Islet precursor cell (in vitro differentiated cells): ENCODE data around the gene C1QL1.

Source experiments
- DNase-seq: peaks from one replicate; pipeline ENCODE4 v3.0.0-alpha.2; 2018

C1QL1 gene

DNA sequence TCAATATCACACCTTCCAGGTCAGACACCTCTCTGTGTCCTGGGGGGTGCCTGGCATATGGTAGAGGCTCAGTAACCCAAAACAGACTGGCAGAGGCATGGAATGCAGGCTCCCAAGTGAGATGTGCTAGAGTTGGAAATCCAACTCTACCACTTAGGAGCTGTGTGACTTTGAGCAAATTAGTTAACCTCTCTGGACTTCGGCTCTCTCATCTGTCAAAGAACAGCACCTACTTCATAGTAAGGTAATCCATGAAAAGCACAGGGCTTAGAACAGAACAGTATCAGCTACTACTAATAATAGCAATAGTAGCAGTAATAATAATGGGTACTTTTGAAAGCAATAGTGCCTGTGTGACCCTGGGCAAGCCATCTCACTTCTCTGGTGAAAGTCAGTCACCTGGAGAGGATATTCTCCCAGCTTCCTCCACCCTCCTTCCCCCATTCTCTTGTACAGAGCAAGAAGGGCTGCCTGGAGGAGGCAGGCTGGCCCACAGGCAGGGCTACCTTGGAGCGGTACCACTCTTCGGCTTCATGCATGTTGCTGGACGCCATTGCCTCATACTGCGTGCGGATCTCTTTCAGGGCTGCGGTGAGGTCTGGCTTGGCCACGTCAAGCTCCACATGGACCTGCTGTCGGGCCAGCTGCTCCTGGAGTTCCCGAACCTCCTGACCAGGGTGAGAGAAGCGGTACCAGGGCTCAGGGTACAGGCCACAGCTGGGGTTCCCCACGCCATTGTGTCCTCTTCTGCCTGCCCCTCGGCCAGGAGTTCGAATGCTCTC, 55.1 kb downstream of the C1QL1 start:
- DNase-seq = no peak

DNA sequence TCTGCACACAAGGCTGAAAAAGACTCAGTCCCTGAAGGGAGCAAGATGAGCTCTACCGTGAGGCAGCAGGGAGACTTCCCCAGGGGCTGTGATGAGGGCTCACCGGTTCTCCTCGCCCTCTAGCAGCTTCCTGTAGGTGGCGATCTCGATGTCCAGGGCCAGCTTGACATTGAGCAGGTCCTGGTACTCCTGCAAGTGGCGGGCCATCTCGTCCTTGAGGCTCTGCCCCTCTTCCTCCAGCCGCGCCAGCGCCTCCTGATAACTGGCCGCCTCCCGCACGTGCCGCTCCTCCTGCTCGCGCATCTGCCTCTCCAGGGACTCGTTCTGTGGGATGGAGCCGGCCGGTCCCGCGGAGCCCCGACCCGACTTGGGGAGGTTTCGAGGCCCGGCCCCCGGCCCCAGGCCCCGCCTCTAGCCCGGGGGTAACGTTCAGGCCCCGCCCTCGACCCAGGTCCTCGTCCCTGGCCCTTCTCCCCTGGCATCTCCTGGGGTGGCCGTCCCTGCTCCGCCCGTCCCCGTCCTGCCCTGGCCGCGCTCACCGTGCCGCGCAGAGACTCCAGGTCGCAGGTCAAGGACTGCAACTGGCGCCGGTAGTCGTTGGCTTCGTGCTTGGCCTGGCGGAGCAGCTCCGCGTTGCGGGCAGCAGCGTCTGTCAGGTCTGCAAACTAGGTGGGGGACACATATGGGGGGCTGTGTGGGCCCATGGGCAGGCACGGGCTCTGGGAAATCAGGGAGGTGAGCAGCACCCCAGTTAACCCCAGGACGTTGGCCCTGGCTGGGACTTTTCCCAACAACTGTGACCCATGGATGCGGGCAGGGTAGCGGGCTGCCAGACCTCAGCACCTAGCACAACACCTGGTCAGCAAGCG, 56.7 kb downstream of the C1QL1 start:
- peak; percentile 97 for DNase-seq

DNA sequence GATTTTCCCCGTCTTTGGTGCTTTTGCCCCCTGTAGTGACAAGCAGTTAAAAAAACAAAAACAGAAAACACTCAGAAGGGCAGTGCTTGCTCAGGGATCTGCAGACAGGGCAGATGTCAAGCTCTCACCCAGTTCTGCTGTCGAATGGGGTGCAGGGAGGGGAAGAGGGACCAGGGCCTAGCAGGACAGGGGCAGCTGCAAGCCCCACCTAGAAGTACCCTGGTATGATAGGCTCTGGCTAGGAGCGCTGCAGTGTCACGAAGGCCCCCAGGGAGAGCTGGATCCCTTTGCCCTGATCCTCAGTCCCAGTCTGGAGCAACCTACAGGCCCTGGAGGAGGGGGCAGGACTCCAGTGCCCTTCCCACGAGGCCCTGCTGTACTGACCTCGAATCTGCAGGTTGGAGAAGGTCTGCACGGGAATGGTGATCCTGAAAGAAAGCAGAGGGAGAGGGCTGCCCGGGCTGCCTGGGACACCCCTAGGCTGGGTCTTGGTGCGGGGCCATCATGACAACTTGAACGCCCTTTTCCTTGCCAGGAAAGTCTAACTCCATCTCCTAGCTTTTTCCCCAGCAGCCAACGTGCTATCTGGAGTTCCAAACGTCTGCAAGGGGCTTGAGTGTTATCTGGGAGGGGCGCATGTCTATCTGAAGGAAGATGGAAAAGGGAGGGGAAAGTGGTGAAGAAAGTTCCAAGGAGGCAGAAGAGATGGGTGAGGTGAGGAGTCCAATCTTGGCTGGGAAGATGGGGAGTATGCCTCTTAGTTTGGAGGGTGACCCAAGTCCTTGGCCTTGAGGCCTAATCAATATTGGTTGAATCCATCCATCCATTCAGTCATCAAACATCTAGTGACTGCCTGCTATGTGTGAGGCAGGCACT, 57.6 kb downstream of the C1QL1 start:
- DNase-seq = peak; percentile 53
